Activated naive CD8-positive, alpha-beta T cell (primary cell): ENCODE results near the gene KCNK17.

Experiments used
- H3K27ac Mint-ChIP-seq: one replicate; pipeline ENCODE4 v1.8.0; 2021; ENCODE audit warnings: mixed read lengths
- H3K27me3 Mint-ChIP-seq: one replicate; pipeline ENCODE4 v1.8.0; 2021; ENCODE audit warnings: mixed read lengths
- H3K36me3 Mint-ChIP-seq: one replicate; pipeline ENCODE4 v1.8.0; 2021; ENCODE audit warnings: mixed read lengths
- H3K4me1 Mint-ChIP-seq: one replicate; pipeline ENCODE4 v1.8.0; 2021; ENCODE audit warnings: low read depth, mixed read lengths
- H3K4me3 Mint-ChIP-seq: one replicate; pipeline ENCODE4 v1.8.0; 2021; ENCODE audit warnings: mild to moderate bottlenecking, mixed read lengths
- H3K9me3 Mint-ChIP-seq: one replicate; pipeline ENCODE4 v1.8.0; 2021; ENCODE audit warnings: low read depth, mixed read lengths

Gene KCNK17

GRCh38 chr6:39320363-39320984 is 6.3 kb upstream of the KCNK17 start:
- Mint-ChIP-seq H3K4me1 (no peaks in the 10 kb centered on the region), H3K9me3 (no peaks in the 10 kb centered on the region), H3K27ac (no peak overlapping the region), H3K36me3 (no peaks in the 10 kb centered on the region), H3K27me3 (peaks cover 8% of the 10 kb centered on the region), H3K4me3 (no peak overlapping the region)

GRCh38 chr6:39319621-39320362 is 5.6 kb upstream of the KCNK17 start:
- peaks cover 11% of the 10 kb centered on the region for H3K27me3 Mint-ChIP-seq
- H3K27ac Mint-ChIP-seq = no peak overlapping the region
- no peaks in the 10 kb centered on the region for H3K9me3 Mint-ChIP-seq
- H3K4me1 Mint-ChIP-seq = peaks cover 2% of the 10 kb centered on the region
- H3K4me3 Mint-ChIP-seq = no peak overlapping the region
- no peaks in the 10 kb centered on the region for H3K36me3 Mint-ChIP-seq

- no peak overlapping the region for H3K27ac Mint-ChIP-seq
- H3K4me1 Mint-ChIP-seq = peaks cover 2% of the 10 kb centered on the region
- H3K9me3 Mint-ChIP-seq = no peaks in the 10 kb centered on the region
- H3K36me3 Mint-ChIP-seq = no peaks in the 10 kb centered on the region
- no peak overlapping the region for H3K4me3 Mint-ChIP-seq
- H3K27me3 Mint-ChIP-seq = peaks cover 11% of the 10 kb centered on the region
Observed at GRCh38 chr6:39317256-39317655, 3.0 kb upstream of the KCNK17 start.

- Mint-ChIP-seq H3K27me3 (peaks cover 18% of the 10 kb centered on the region), H3K36me3 (no peaks in the 10 kb centered on the region), H3K27ac (no peak overlapping the region), H3K4me3 (peak overlapping the region; percentile 27), H3K9me3 (no peaks in the 10 kb centered on the region), H3K4me1 (peaks cover 2% of the 10 kb centered on the region)
Observed at GRCh38 chr6:39313526-39314272, 520 bp downstream of the KCNK17 start.

GRCh38 chr6:39312912-39313525 is 1.2 kb downstream of the KCNK17 start:
- H3K27ac Mint-ChIP-seq = no peak overlapping the region
- H3K4me3 Mint-ChIP-seq = no peak overlapping the region
- no peaks in the 10 kb centered on the region for H3K9me3 Mint-ChIP-seq
- peaks cover 2% of the 10 kb centered on the region for H3K4me1 Mint-ChIP-seq
- no peaks in the 10 kb centered on the region for H3K36me3 Mint-ChIP-seq
- peaks cover 18% of the 10 kb centered on the region for H3K27me3 Mint-ChIP-seq

GRCh38 chr6:39310542-39310941 is 3.7 kb downstream of the KCNK17 start:
- Mint-ChIP-seq H3K4me1 (peaks cover 2% of the 10 kb centered on the region), H3K36me3 (no peaks in the 10 kb centered on the region), H3K9me3 (no peaks in the 10 kb centered on the region), H3K27me3 (peaks cover 15% of the 10 kb centered on the region), H3K27ac (no peak overlapping the region), H3K4me3 (no peak overlapping the region)

GRCh38 chr6:39309942-39310531 is 4.2 kb downstream of the KCNK17 start:
- H3K4me3 Mint-ChIP-seq = no peak overlapping the region
- no peak overlapping the region for H3K27ac Mint-ChIP-seq
- peaks cover 13% of the 10 kb centered on the region for H3K27me3 Mint-ChIP-seq
- H3K36me3 Mint-ChIP-seq = no peaks in the 10 kb centered on the region
- no peaks in the 10 kb centered on the region for H3K9me3 Mint-ChIP-seq
- H3K4me1 Mint-ChIP-seq = peaks cover under 1% of the 10 kb centered on the region

GRCh38 chr6:39307462-39307861 is 6.8 kb downstream of the KCNK17 start:
- Mint-ChIP-seq H3K4me3 (no peak overlapping the region), H3K36me3 (no peaks in the 10 kb centered on the region), H3K27me3 (peaks cover 12% of the 10 kb centered on the region), H3K9me3 (no peaks in the 10 kb centered on the region), H3K27ac (no peak overlapping the region), H3K4me1 (peaks cover 6% of the 10 kb centered on the region)

- Mint-ChIP-seq H3K4me3 (no peak overlapping the region), H3K27ac (no peak overlapping the region), H3K36me3 (no peaks in the 10 kb centered on the region), H3K9me3 (no peaks in the 10 kb centered on the region), H3K27me3 (no peaks in the 10 kb centered on the region), H3K4me1 (peaks cover 6% of the 10 kb centered on the region)
Observed at GRCh38 chr6:39304951-39305350, 9.3 kb downstream of the KCNK17 start.

GRCh38 chr6:39303425-39304153 is 10.6 kb downstream of the KCNK17 start:
- Mint-ChIP-seq H3K4me1 (peaks cover 6% of the 10 kb centered on the region), H3K4me3 (no peak overlapping the region), H3K9me3 (no peaks in the 10 kb centered on the region), H3K27ac (no peak overlapping the region), H3K27me3 (no peaks in the 10 kb centered on the region), H3K36me3 (no peaks in the 10 kb centered on the region)

- Mint-ChIP-seq H3K36me3 (no peaks in the 10 kb centered on the region), H3K4me1 (peaks cover 6% of the 10 kb centered on the region), H3K27me3 (no peaks in the 10 kb centered on the region), H3K27ac (no peak overlapping the region), H3K4me3 (peak overlapping the region; percentile 24), H3K9me3 (no peaks in the 10 kb centered on the region)
Observed at GRCh38 chr6:39302669-39303424, 11.4 kb downstream of the KCNK17 start.

GRCh38 chr6:39302011-39302410 is 12.2 kb downstream of the KCNK17 start:
- no peaks in the 10 kb centered on the region for H3K27me3 Mint-ChIP-seq
- H3K36me3 Mint-ChIP-seq = no peaks in the 10 kb centered on the region
- H3K4me1 Mint-ChIP-seq = peaks cover 6% of the 10 kb centered on the region
- no peak overlapping the region for H3K27ac Mint-ChIP-seq
- H3K4me3 Mint-ChIP-seq = no peak overlapping the region
- no peaks in the 10 kb centered on the region for H3K9me3 Mint-ChIP-seq

- H3K4me3 Mint-ChIP-seq = no peak overlapping the region
- H3K9me3 Mint-ChIP-seq = no peaks in the 10 kb centered on the region
- H3K4me1 Mint-ChIP-seq = peaks cover 6% of the 10 kb centered on the region
- H3K27me3 Mint-ChIP-seq = no peaks in the 10 kb centered on the region
- no peaks in the 10 kb centered on the region for H3K36me3 Mint-ChIP-seq
- H3K27ac Mint-ChIP-seq = no peak overlapping the region
Observed at GRCh38 chr6:39301606-39302005, 12.6 kb downstream of the KCNK17 start.

- H3K27me3 Mint-ChIP-seq = no peaks in the 10 kb centered on the region
- no peak overlapping the region for H3K4me3 Mint-ChIP-seq
- H3K27ac Mint-ChIP-seq = no peak overlapping the region
- H3K36me3 Mint-ChIP-seq = no peaks in the 10 kb centered on the region
- H3K4me1 Mint-ChIP-seq = peaks cover 6% of the 10 kb centered on the region
- H3K9me3 Mint-ChIP-seq = no peaks in the 10 kb centered on the region
Observed at GRCh38 chr6:39300739-39301138, 13.5 kb downstream of the KCNK17 start.
